PC-9 (cell line): ENCODE results near the gene AMBRA1. TPM values are rescaled to one million over a fixed set of nuclear protein-coding genes. Genes with fewer than 3 reads are reported as not detected.
A peak's percentile ranks its signal among the peaks of the same experiment; 100 is the strongest.

Experiments
- Bru-seq: library from RNA; stranded (reverse); fragments of 400-500 nt; gene quantifications from one replicate; lab custom pipeline; 2021; lab: Mats Ljungman, UMichigan
- BruChase-seq, 2 experiments: library from RNA; stranded (reverse); fragments of 400-500 nt; gene quantifications; one replicate each; lab custom pipeline; 2021; lab: Mats Ljungman, UMichigan
- BruUV-seq: library from RNA; stranded (reverse); fragments of 400-500 nt; replicated peaks from 2 replicates; lab custom pipeline; 2021; lab: Mats Ljungman, UMichigan
- CTCF ChIA-PET: fragments of 300-600 bp; sonication (Branson Sonifier 250); formaldehyde crosslinking; loops from one replicate; lab custom pipeline; 2022; ENCODE audit warnings: antibody characterized with exemption; lab: Charles Lee
- POLR2A ChIA-PET: fragments of 300-600 bp; sonication (Branson Sonifier 250); formaldehyde crosslinking; loops from one replicate; lab custom pipeline; 2022; ENCODE audit warnings: antibody characterized with exemption; ENCODE audit not compliant: unreplicated experiment; lab: Charles Lee
- DNase-seq, 2 experiments: peaks; one replicate each; pipeline versions ENCODE4 v3.0.0 to v3.0.0-alpha.2; 2015 to 2022; ENCODE audit warnings: mixed read lengths in 1 of 2
- H2AFZ ChIP-seq: fragments of 200-600 bp; sonication (generic); 2 replicates; pipeline ENCODE4 v1.8.1; 2017; ENCODE audit warnings: antibody characterized with exemption
- H3F3A ChIP-seq: fragments of 200-600 bp; sonication (generic); 2 replicates; pipeline ENCODE4 v1.8.1; 2017; ENCODE audit warnings: antibody characterized with exemption, mild to moderate bottlenecking, low read depth; ENCODE audit not compliant: insufficient read depth
- H3K27ac ChIP-seq: fragments of 200-600 bp; sonication (generic); 2 replicates; pipeline ENCODE4 v1.6.1; 2016; ENCODE audit warnings: mixed run types
- H3K27me3 ChIP-seq: fragments of 200-600 bp; sonication (generic); 2 replicates; pipeline ENCODE4 v1.6.1; 2016; ENCODE audit warnings: low read depth, mixed run types; ENCODE audit not compliant: insufficient read depth
- H3K36me3 ChIP-seq: fragments of 200-600 bp; sonication (generic); 2 replicates; pipeline ENCODE4 v1.6.1; 2016; ENCODE audit warnings: low read depth, mixed run types
- H3K4me1 ChIP-seq: fragments of 200-600 bp; sonication (generic); replicated peaks from 2 replicates; pipeline ENCODE4 v1.6.1; 2016; ENCODE audit warnings: mixed run types; ENCODE audit not compliant: insufficient read depth
- H3K4me2 ChIP-seq: fragments of 200-600 bp; sonication (generic); 2 replicates; pipeline ENCODE4 v1.6.1; 2017; ENCODE audit warnings: mixed run types
- H3K4me3 ChIP-seq: fragments of 200-600 bp; sonication (generic); 2 replicates; pipeline ENCODE4 v1.6.1; 2016; ENCODE audit warnings: mixed run types
- H3K79me2 ChIP-seq: fragments of 200-600 bp; sonication (generic); 2 replicates; pipeline ENCODE4 v1.6.1; 2017; ENCODE audit warnings: low read depth, mixed run types
- H3K9me2 ChIP-seq: fragments of 200-600 bp; sonication (generic); 2 replicates; pipeline ENCODE4 v1.8.1; 2017; ENCODE audit warnings: mild to moderate bottlenecking; ENCODE audit not compliant: insufficient read depth
- H3K9me3 ChIP-seq: fragments of 200-600 bp; sonication (generic); 2 replicates; pipeline ENCODE4 v1.8.1; 2016; ENCODE audit warnings: low read depth; ENCODE audit not compliant: insufficient read depth
- H4K20me1 ChIP-seq: fragments of 200-600 bp; sonication (generic); 2 replicates; pipeline ENCODE4 v1.8.1; 2017; ENCODE audit not compliant: insufficient read depth
- CTCF ChIP-seq: fragments of 200-600 bp; sonication (generic); conservative IDR thresholded peaks from 2 replicates; pipeline ENCODE4 v1.6.1; 2017; ENCODE audit warnings: mixed run types, antibody characterized with exemption, mild to moderate bottlenecking, moderate library complexity
- EZH2 ChIP-seq: fragments of 200-600 bp; sonication (generic); IDR thresholded peaks from 2 replicates; pipeline ENCODE4 v1.8.0; 2017; ENCODE audit warnings: antibody characterized with exemption, low read depth
- intact Hi-C: fragments of 100-400 bp; cut with micrococcal nuclease; formaldehyde crosslinking; loops from one replicate; pipeline ENCODE4 v1.10.0; 2022; ENCODE audit not compliant: unreplicated experiment
- long read RNA-seq: library from polyadenylated mRNA; stranded (forward); transcript quantifications from one replicate; pipeline ENCODE4 v2.0.0, GENCODE V29; 2022
- total RNA-seq: library from RNA; stranded (reverse); gene quantifications from 2 replicates; pipeline ENCODE4 v1.2.3, GENCODE V29; 2021

The AMBRA1 gene, protein sequence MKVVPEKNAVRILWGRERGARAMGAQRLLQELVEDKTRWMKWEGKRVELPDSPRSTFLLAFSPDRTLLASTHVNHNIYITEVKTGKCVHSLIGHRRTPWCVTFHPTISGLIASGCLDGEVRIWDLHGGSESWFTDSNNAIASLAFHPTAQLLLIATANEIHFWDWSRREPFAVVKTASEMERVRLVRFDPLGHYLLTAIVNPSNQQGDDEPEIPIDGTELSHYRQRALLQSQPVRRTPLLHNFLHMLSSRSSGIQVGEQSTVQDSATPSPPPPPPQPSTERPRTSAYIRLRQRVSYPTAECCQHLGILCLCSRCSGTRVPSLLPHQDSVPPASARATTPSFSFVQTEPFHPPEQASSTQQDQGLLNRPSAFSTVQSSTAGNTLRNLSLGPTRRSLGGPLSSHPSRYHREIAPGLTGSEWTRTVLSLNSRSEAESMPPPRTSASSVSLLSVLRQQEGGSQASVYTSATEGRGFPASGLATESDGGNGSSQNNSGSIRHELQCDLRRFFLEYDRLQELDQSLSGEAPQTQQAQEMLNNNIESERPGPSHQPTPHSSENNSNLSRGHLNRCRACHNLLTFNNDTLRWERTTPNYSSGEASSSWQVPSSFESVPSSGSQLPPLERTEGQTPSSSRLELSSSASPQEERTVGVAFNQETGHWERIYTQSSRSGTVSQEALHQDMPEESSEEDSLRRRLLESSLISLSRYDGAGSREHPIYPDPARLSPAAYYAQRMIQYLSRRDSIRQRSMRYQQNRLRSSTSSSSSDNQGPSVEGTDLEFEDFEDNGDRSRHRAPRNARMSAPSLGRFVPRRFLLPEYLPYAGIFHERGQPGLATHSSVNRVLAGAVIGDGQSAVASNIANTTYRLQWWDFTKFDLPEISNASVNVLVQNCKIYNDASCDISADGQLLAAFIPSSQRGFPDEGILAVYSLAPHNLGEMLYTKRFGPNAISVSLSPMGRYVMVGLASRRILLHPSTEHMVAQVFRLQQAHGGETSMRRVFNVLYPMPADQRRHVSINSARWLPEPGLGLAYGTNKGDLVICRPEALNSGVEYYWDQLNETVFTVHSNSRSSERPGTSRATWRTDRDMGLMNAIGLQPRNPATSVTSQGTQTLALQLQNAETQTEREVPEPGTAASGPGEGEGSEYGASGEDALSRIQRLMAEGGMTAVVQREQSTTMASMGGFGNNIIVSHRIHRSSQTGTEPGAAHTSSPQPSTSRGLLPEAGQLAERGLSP (N-terminal part only)
- total RNA-seq (41.4 and 41.9 TPM in 2 replicates), Bru-seq, nascent RNA (percentile 88 among the genes with signal in this experiment), BruChase-seq, experiment 1, labeled RNA remaining after a 2-hour chase (percentile 78 among the genes with signal in this experiment), BruChase-seq, experiment 2, labeled RNA remaining after a 6-hour chase (percentile 63 among the genes with signal in this experiment)
- long read RNA-seq, full-length matches to known transcripts: 1 of 14 reads
- long read RNA-seq, partial matches to known transcripts: 4 of 14 reads
- long read RNA-seq, other reads (novel, unspliced or antisense): 9 of 14 reads

DNA sequence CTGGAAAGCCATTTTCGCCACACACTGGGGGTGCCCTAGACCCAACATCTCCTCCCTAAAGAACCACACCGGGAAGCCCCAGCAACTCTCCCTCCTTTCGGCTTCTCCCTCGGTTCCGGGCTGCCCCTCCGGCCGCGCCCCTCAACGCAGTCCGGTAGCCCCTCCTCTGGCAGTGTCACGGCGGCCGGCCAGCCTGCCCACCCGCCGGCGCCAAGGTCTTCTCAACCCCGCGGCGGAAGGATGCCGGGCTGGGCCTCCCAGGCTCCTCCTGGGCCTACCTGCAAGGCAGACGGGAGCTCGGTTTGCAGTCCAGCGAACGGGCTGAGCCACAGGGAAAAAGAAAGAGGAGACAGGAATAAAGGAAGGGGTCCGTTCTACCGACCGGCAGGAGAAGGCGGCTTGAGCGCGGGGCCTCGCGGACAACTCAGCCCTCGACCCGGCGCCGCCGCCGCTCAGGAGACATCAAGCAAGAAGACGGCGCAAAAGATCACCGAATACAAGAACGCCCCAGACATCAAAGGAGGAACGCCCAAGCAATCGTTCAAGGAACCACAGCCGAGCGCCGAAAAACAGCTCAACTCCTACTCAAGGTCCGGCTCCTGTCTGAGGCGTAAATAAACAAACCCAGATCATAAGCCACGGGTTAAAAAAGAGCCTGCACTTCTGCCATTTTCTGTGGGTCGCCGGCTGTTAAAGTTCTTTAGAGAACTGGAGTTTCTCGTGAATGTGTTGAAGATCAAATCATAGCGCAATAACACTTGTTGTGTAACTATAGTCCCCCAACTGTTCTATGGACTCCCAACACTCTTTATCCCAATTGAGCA lies at the start of gene AMBRA1:
Gene AMBRA1, minus strand, starts transcription at position 474 of the 824 bp plus-strand sequence. CDS start 45,643 bp downstream, outside the sequence.
- TF ChIP-seq EZH2: no peak
- TF ChIP-seq CTCF: no peak
- Histone ChIP-seq H3K79me2 (peaks cover 51% of the 10 kb centered on the region), H3K4me3 (peak within 1 kb of the TSS; percentile 79), H3K4me2 (peak within 1 kb of the TSS; percentile 91), H2AFZ (peak within 1 kb of the TSS; percentile 92), H4K20me1 (peaks cover 22% of the 10 kb centered on the region), H3K4me1 (peaks cover 30% of the 10 kb centered on the region), H3K9me3 (no peaks in the 10 kb centered on the region), H3K27ac (peak within 1 kb of the TSS; percentile 43), H3K9me2 (no peaks in the 10 kb centered on the region), H3K36me3 (no peaks in the 10 kb centered on the region; the same call in 1 of the 2 replicates), H3F3A (peaks cover 5% of the 10 kb centered on the region; the same call in 1 of the 2 replicates), H3K27me3 (no peaks in the 10 kb centered on the region)
- ChIA-PET CTCF (interaction anchor here (0.7 to 0.9 kb wide), 2 partner anchors 28 to 32 kb away, joined by 3 to 4 read pairs; no protein-coding TSS in a partner anchor), POLR2A (interaction anchor here (0.5 to 0.7 kb wide), 7 partner anchors 15 to 710 kb away, joined by 3 to 5 read pairs (median 4); partner anchors contain the start of gene DDB2)
- intact Hi-C loops: loop anchor here (1.0 kb wide), 1 partner anchor 39 kb away; no protein-coding TSS in a partner anchor
- peak; percentile 83 to 90 for DNase-seq
- BruUV-seq: no TSS peak

GRCh38 chr11:46643531-46643930 lies 49.7 kb upstream of the AMBRA1 start:
- H3F3A ChIP-seq: no peaks in the 10 kb centered on the region
- no peak overlapping the region for H3K4me2 ChIP-seq
- 0 out of 2 replicates have a peak, but pooled peaks cover 4% of the 10 kb centered on the region for H3K79me2 ChIP-seq
- no peak overlapping the region for H3K27ac ChIP-seq
- TF ChIP-seq CTCF (no peak), EZH2 (no peak)
- BruUV-seq: no TSS peak
- H3K9me2 ChIP-seq: no peaks in the 10 kb centered on the region
- H4K20me1 ChIP-seq: peaks cover 24% of the 10 kb centered on the region
- no peak overlapping the region for H3K4me3 ChIP-seq
- peaks cover 17% of the 10 kb centered on the region; the same call in 1 of the 2 replicates for H3K36me3 ChIP-seq
- DNase-seq: no peak
- CTCF ChIA-PET: no interaction called here
- no peaks in the 10 kb centered on the region for H3K4me1 ChIP-seq
- H3K27me3 ChIP-seq: no peaks in the 10 kb centered on the region
- no peak overlapping the region for H2AFZ ChIP-seq
- POLR2A ChIA-PET: interaction anchor here (0.7 kb wide), 1 partner anchor 361 kb away, joined by 4 read pairs; no protein-coding TSS in a partner anchor
- intact Hi-C loops: no loop called here
- no peaks in the 10 kb centered on the region for H3K9me3 ChIP-seq
